ENCODE results near the gene CMPK2. TPM values are rescaled to one million over a fixed set of nuclear protein-coding genes. Genes with fewer than 3 reads are reported as not detected.

The CMPK2 gene
- total and polyA plus RNA-seq, 9 of the 15 experiments (the other 6 are each of a cell fraction or from before 2014, with no cell fraction given), result 2.6 to 10.5 (median 5.0) TPM

DNA sequence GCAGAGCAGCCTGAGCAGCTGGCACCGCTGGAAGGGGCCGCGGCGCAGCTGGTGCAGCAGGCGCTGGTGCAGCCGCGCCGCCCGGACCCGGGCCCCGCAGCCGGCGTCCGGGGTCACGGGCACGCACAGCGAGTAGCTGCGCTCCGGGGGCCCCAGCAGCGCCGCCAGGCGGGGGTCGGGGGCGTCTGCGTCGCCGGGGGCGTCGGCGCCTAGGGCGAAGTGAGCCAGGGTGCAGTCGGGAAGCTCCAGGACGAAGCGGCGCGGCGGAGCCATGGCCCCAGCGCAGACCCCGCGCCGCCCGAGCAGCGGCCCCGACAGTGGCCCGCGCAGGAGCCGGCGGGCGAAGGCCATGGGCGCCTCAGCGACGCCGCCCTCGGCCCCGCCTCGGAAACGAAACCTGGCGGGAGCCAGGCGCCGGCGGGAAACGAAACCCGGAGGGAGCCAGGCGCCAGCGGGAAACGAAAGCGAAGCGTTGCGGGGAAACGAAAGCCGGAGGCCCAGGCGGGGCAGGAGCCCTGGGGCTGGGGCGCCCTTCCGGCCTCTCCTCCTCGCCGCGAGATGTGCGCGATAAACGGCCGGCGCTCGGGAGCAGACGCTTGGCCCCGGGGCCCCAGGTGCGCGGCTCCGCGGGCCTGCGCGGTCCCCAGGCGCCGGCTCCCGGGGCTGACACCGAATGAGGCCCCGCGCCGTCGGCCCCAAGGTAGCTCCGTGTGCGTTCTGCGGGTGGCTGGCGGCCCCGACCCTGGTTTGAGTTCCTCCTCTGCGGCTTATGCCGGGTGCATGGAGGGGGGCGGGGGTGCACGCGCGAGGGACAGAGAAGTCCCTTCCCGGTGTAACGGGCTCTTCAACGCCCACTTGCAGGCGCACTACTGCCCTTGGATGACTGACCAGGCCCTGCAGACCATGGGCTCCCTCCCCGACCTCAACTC, at the start of gene CMPK2 (continued):
- TF ChIP-seq, protein P1, sequence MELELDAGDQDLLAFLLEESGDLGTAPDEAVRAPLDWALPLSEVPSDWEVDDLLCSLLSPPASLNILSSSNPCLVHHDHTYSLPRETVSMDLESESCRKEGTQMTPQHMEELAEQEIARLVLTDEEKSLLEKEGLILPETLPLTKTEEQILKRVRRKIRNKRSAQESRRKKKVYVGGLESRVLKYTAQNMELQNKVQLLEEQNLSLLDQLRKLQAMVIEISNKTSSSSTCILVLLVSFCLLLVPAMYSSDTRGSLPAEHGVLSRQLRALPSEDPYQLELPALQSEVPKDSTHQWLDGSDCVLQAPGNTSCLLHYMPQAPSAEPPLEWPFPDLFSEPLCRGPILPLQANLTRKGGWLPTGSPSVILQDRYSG (tag; conservative IDR thresholded peaks at IDR 0.05; ENCODE audit: low read depth), result no peak
- TF ChIP-seq ZNF134 (CRISPR knock-in tag; conservative IDR thresholded peaks at IDR 0.05) (no peak; the same call in 1 of the 2 replicates), HSF4 (CRISPR knock-in tag; IDR thresholded peaks at IDR 0.05; ENCODE audit: borderline replicate concordance) (no peak), ZNF780A (CRISPR knock-in tag; IDR thresholded peaks at IDR 0.05) (no peak), NCOA6 (IDR thresholded peaks at IDR 0.05) (peak; percentile 49; the same call in 1 of the 2 replicates), FOXK1 (CRISPR knock-in tag; IDR thresholded peaks at IDR 0.05; ENCODE audit: borderline replicate concordance) (no peak), SETDB1 (IDR thresholded peaks at IDR 0.05; ENCODE audit: low read length) (no peak), ZBTB17 (CRISPR knock-in tag; IDR thresholded peaks at IDR 0.05) (0 out of 2 replicates have a peak, but pooled peaks have one; percentile 27), BMI1 (IDR thresholded peaks at IDR 0.05; ENCODE audit: low read length) (no peak), TAF9B (IDR thresholded peaks at IDR 0.05; ENCODE audit: partially characterized antibody) (no peak), ATF7 (IDR thresholded peaks at IDR 0.05) (peak; percentile 48; the same call in 1 of the 2 replicates), NR2C2 (CRISPR knock-in tag; IDR thresholded peaks at IDR 0.05) (no peak; the same call in 1 of the 2 replicates), NR2C2 (tag; IDR thresholded peaks at IDR 0.05) (peak; percentile 89), BHLHE40 (IDR thresholded peaks at IDR 0.05; ENCODE audit: low read length) (0 out of 2 replicates have a peak, but pooled peaks have one; percentile 29)
- TF ChIP-seq, protein P2, sequence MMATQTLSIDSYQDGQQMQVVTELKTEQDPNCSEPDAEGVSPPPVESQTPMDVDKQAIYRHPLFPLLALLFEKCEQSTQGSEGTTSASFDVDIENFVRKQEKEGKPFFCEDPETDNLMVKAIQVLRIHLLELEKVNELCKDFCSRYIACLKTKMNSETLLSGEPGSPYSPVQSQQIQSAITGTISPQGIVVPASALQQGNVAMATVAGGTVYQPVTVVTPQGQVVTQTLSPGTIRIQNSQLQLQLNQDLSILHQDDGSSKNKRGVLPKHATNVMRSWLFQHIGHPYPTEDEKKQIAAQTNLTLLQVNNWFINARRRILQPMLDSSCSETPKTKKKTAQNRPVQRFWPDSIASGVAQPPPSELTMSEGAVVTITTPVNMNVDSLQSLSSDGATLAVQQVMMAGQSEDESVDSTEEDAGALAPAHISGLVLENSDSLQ (IDR thresholded peaks at IDR 0.05), result no peak
- TF ChIP-seq, protein P3, sequence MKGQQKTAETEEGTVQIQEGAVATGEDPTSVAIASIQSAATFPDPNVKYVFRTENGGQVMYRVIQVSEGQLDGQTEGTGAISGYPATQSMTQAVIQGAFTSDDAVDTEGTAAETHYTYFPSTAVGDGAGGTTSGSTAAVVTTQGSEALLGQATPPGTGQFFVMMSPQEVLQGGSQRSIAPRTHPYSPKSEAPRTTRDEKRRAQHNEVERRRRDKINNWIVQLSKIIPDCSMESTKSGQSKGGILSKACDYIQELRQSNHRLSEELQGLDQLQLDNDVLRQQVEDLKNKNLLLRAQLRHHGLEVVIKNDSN (CRISPR knock-in tag; IDR thresholded peaks at IDR 0.05), result no peak
- TF ChIP-seq, protein P4, sequence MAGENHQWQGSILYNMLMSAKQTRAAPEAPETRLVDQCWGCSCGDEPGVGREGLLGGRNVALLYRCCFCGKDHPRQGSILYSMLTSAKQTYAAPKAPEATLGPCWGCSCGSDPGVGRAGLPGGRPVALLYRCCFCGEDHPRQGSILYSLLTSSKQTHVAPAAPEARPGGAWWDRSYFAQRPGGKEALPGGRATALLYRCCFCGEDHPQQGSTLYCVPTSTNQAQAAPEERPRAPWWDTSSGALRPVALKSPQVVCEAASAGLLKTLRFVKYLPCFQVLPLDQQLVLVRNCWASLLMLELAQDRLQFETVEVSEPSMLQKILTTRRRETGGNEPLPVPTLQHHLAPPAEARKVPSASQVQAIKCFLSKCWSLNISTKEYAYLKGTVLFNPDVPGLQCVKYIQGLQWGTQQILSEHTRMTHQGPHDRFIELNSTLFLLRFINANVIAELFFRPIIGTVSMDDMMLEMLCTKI (IDR thresholded peaks at IDR 0.05; ENCODE audit: partially characterized antibody), result no peak
- TF ChIP-seq, protein P5, sequence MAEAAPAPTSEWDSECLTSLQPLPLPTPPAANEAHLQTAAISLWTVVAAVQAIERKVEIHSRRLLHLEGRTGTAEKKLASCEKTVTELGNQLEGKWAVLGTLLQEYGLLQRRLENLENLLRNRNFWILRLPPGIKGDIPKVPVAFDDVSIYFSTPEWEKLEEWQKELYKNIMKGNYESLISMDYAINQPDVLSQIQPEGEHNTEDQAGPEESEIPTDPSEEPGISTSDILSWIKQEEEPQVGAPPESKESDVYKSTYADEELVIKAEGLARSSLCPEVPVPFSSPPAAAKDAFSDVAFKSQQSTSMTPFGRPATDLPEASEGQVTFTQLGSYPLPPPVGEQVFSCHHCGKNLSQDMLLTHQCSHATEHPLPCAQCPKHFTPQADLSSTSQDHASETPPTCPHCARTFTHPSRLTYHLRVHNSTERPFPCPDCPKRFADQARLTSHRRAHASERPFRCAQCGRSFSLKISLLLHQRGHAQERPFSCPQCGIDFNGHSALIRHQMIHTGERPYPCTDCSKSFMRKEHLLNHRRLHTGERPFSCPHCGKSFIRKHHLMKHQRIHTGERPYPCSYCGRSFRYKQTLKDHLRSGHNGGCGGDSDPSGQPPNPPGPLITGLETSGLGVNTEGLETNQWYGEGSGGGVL (CRISPR knock-in tag; IDR thresholded peaks at IDR 0.05), result no peak
- TF ChIP-seq, protein P6, sequence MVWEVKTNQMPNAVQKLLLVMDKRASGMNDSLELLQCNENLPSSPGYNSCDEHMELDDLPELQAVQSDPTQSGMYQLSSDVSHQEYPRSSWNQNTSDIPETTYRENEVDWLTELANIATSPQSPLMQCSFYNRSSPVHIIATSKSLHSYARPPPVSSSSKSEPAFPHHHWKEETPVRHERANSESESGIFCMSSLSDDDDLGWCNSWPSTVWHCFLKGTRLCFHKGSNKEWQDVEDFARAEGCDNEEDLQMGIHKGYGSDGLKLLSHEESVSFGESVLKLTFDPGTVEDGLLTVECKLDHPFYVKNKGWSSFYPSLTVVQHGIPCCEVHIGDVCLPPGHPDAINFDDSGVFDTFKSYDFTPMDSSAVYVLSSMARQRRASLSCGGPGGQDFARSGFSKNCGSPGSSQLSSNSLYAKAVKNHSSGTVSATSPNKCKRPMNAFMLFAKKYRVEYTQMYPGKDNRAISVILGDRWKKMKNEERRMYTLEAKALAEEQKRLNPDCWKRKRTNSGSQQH (CRISPR knock-in tag; IDR thresholded peaks at IDR 0.05), result no peak

All from K562 (cell line).